Lower lobe of right lung (tissue), 2 donors: ENCODE data around the gene CALN1. TPM values are rescaled to one million over a fixed set of nuclear protein-coding genes. Genes with fewer than 3 reads are reported as not detected.

Source experiments
- ATAC-seq, 2 donors: fragments of 200-7000 bp; cut with Tn5 transposase; one replicate each; pipeline ENCODE4 v1.9.1; 2020 to 2022; ENCODE audit warnings: mild to moderate bottlenecking in 2 of 2, moderate library complexity in 2 of 2
- DNase-seq: peaks from one replicate; pipeline ENCODE4 v3.0.0-alpha.2; 2020
- H3K27ac ChIP-seq: fragments of 200-600 bp; one replicate; pipeline ENCODE4 v1.8.0; 2022
- H3K27me3 ChIP-seq: fragments of 200-600 bp; one replicate; pipeline ENCODE4 v1.8.0; 2022; ENCODE audit warnings: low read depth
- H3K36me3 ChIP-seq: fragments of 200-600 bp; one replicate; pipeline ENCODE4 v1.8.0; 2022; ENCODE audit warnings: mild to moderate bottlenecking
- H3K4me1 ChIP-seq: fragments of 200-600 bp; one replicate; pipeline ENCODE4 v1.8.0; 2022
- H3K4me3 ChIP-seq: fragments of 200-600 bp; one replicate; pipeline ENCODE4 v1.8.0; 2022; ENCODE audit warnings: mild to moderate bottlenecking
- H3K9me3 ChIP-seq: fragments of 200-600 bp; one replicate; pipeline ENCODE4 v1.8.0; 2022
- CTCF ChIP-seq: fragments of 200-600 bp; IDR thresholded peaks from one replicate; pipeline ENCODE4 v1.8.0; 2022; ENCODE audit warnings: antibody characterized with exemption, mild to moderate bottlenecking
- intact Hi-C: fragments of 100-400 bp; cut with DNase I; formaldehyde crosslinking; loops from one replicate; pipeline ENCODE4 v1.11.0; 2022
- total RNA-seq: library from RNA; stranded (reverse); fragmentation: NEBNext Ultra II Directional; extraction: Animal tissue kit (Norgen Biotek cat#: 25700); gene quantifications from one replicate; pipeline ENCODE4 v1.2.1, GENCODE V29; 2021
- donor health status: DM: no; HTN: yes; CAD: no; lungs with severe emphysema.

Gene CALN1
- total RNA-seq, 1 donor from 2014 or later = not detected

- intact Hi-C loops = no loop called here
- ATAC-seq = no peak
- Histone ChIP-seq H3K4me1 (no peaks in the 10 kb centered on the region), H3K9me3 (no peaks in the 10 kb centered on the region), H3K4me3 (no peak overlapping the region), H3K36me3 (no peaks in the 10 kb centered on the region), H3K27ac (no peak overlapping the region), H3K27me3 (no peaks in the 10 kb centered on the region)
- DNase-seq = no peak
- TF ChIP-seq CTCF = no peak
These were observed 222.0 kb downstream of the CALN1 start for GRCh38 chr7:72190146-72190545.

GRCh38 chr7:72187179-72187578, 225.0 kb downstream of the CALN1 start:
- no peaks in the 10 kb centered on the region for H3K36me3 ChIP-seq
- H3K27ac ChIP-seq = no peak overlapping the region
- DNase-seq (no peak), ATAC-seq (no peak)
- no peak overlapping the region for H3K4me3 ChIP-seq
- no peak for TF ChIP-seq CTCF
- no peaks in the 10 kb centered on the region for H3K27me3 ChIP-seq
- no peaks in the 10 kb centered on the region for H3K9me3 ChIP-seq
- H3K4me1 ChIP-seq = no peaks in the 10 kb centered on the region
- intact Hi-C loops = no loop called here

GRCh38 chr7:72183835-72184234, 228.3 kb downstream of the CALN1 start:
- H3K36me3 ChIP-seq = no peaks in the 10 kb centered on the region
- H3K4me3 ChIP-seq = no peak overlapping the region
- DNase-seq (no peak), ATAC-seq (no peak)
- intact Hi-C loops = no loop called here
- H3K9me3 ChIP-seq = no peaks in the 10 kb centered on the region
- no peaks in the 10 kb centered on the region for H3K4me1 ChIP-seq
- peak; percentile 15 for TF ChIP-seq CTCF
- H3K27ac ChIP-seq = no peak overlapping the region
- H3K27me3 ChIP-seq = no peaks in the 10 kb centered on the region

GRCh38 chr7:72182036-72182435, 230.1 kb downstream of the CALN1 start:
- TF ChIP-seq CTCF = no peak
- Histone ChIP-seq H3K4me3 (no peak overlapping the region), H3K4me1 (no peaks in the 10 kb centered on the region), H3K27me3 (no peaks in the 10 kb centered on the region), H3K36me3 (no peaks in the 10 kb centered on the region), H3K9me3 (no peaks in the 10 kb centered on the region), H3K27ac (no peak overlapping the region)
- ATAC-seq (no peak), DNase-seq (no peak)
- intact Hi-C loops = no loop called here

GRCh38 chr7:72176875-72177274, 235.3 kb downstream of the CALN1 start:
- Histone ChIP-seq H3K27me3 (no peaks in the 10 kb centered on the region), H3K9me3 (peaks cover 19% of the 10 kb centered on the region), H3K4me3 (no peak overlapping the region), H3K4me1 (no peaks in the 10 kb centered on the region), H3K36me3 (no peaks in the 10 kb centered on the region), H3K27ac (no peak overlapping the region)
- intact Hi-C loops = no loop called here
- ATAC-seq (no peak), DNase-seq (no peak)
- TF ChIP-seq CTCF = no peak

GRCh38 chr7:72170475-72170874, 241.7 kb downstream of the CALN1 start:
- intact Hi-C loops = no loop called here
- Histone ChIP-seq H3K4me3 (no peak overlapping the region), H3K4me1 (no peaks in the 10 kb centered on the region), H3K27me3 (no peaks in the 10 kb centered on the region), H3K27ac (no peak overlapping the region), H3K36me3 (no peaks in the 10 kb centered on the region), H3K9me3 (peaks cover 19% of the 10 kb centered on the region)
- no peak for DNase-seq
- ATAC-seq = no peak
- TF ChIP-seq CTCF = no peak
